HL-60 (cell line): ENCODE results near the gene TRMT61A.

Experiments used
- DNase-seq, 2 experiments: peaks; one replicate each; pipeline ENCODE4 v3.0.0-alpha.2; 2010 to 2020; ENCODE audit warnings: low read depth in 1 of 2, low spot score in 1 of 2
- H3K27ac ChIP-seq: fragments of 250-450 bp; sonication (Bioruptor Pico); replicated peaks from 2 replicates; pipeline ENCODE4 v1.5.1; 2020; ENCODE audit warnings: mild to moderate bottlenecking, moderate library complexity
- H3K27me3 ChIP-seq: fragments of 250-450 bp; sonication (Bioruptor Pico); 2 replicates; pipeline ENCODE4 v1.5.1; 2021; ENCODE audit warnings: mild to moderate bottlenecking, moderate library complexity; ENCODE audit not compliant: insufficient read depth, poor library complexity, severe bottlenecking
- H3K4me3 ChIP-seq: replicated peaks from 2 replicates; pipeline ENCODE4 v1.5.1; 2011; ENCODE audit warnings: mild to moderate bottlenecking, control low read depth, low read length; ENCODE audit not compliant: insufficient read depth
- CTCF ChIP-seq: IDR thresholded peaks from one replicate; pipeline ENCODE4 v1.5.1; 2011; ENCODE audit warnings: low read length, control low read depth, inconsistent platforms; ENCODE audit not compliant: insufficient read depth
- GABPA ChIP-seq: IDR thresholded peaks from 2 replicates; pipeline ENCODE4 v1.6.1; 2012; ENCODE audit warnings: low read depth
- POLR2AphosphoS5 ChIP-seq: IDR thresholded peaks from 2 replicates; pipeline ENCODE4 v1.6.1; 2012; ENCODE audit warnings: low read depth
- REST ChIP-seq: IDR thresholded peaks from 2 replicates; pipeline ENCODE4 v1.6.1; 2012; ENCODE audit warnings: low read depth; ENCODE audit not compliant: insufficient replicate concordance
- SPI1 ChIP-seq: IDR thresholded peaks from 2 replicates; pipeline ENCODE4 v1.6.1; 2012; ENCODE audit warnings: low read depth, mild to moderate bottlenecking, borderline replicate concordance

The TRMT61A gene

GRCh38 chr14:103501921-103502669, 26.9 kb upstream of the TRMT61A start:
- Histone ChIP-seq H3K4me3 (no peak overlapping the region), H3K27ac (no peak overlapping the region), H3K27me3 (no peaks in the 10 kb centered on the region)
- no peak for DNase-seq
- TF ChIP-seq SPI1 (no peak), CTCF (no peak), GABPA (no peak), REST (no peak), POLR2AphosphoS5 (no peak)

- no peak for DNase-seq
- no peaks in the 10 kb centered on the region for H3K27me3 ChIP-seq
- TF ChIP-seq SPI1 (no peak), GABPA (no peak), REST (no peak), CTCF (no peak), POLR2AphosphoS5 (no peak)
- H3K4me3 ChIP-seq, result no peak overlapping the region
- H3K27ac ChIP-seq, result no peak overlapping the region
Measured at GRCh38 chr14:103502877-103503276, 26.1 kb upstream of the TRMT61A start.

- Histone ChIP-seq H3K4me3 (no peak overlapping the region), H3K27me3 (no peaks in the 10 kb centered on the region), H3K27ac (no peak overlapping the region)
- DNase-seq, result no peak
- TF ChIP-seq SPI1 (no peak), POLR2AphosphoS5 (no peak), GABPA (no peak), CTCF (no peak), REST (no peak)
Measured at GRCh38 chr14:103503296-103503695, 25.7 kb upstream of the TRMT61A start.
